Progenitor cell of endocrine pancreas (in vitro differentiated cells): ENCODE results near the gene USP22. TPM values are rescaled to one million over a fixed set of nuclear protein-coding genes. Genes with fewer than 3 reads are reported as not detected.
A peak's percentile ranks its signal among the peaks of the same experiment; 100 is the strongest.

Source experiments
- DNase-seq: peaks from one replicate; pipeline ENCODE4 v3.0.0; 2021; ENCODE audit warnings: low spot score; ENCODE audit not compliant: unreplicated experiment
- H3K27ac Mint-ChIP-seq: 2 replicates; pipeline ENCODE4 v1.8.0; 2021; ENCODE audit warnings: mild to moderate bottlenecking, moderate library complexity, mixed read lengths
- H3K27me3 Mint-ChIP-seq: 2 replicates; pipeline ENCODE4 v1.8.0; 2021; ENCODE audit warnings: mixed read lengths
- H3K36me3 Mint-ChIP-seq: 2 replicates; pipeline ENCODE4 v1.8.0; 2022; ENCODE audit warnings: mixed read lengths; ENCODE audit not compliant: insufficient read depth
- H3K4me1 Mint-ChIP-seq: 2 replicates; pipeline ENCODE4 v1.8.0; 2021; ENCODE audit warnings: low read depth, mixed read lengths
- H3K4me3 Mint-ChIP-seq: 2 replicates; pipeline ENCODE4 v1.8.0; 2021; ENCODE audit warnings: low read depth, mild to moderate bottlenecking, moderate library complexity, mixed read lengths
- H3K9me3 Mint-ChIP-seq: 2 replicates; pipeline ENCODE4 v1.8.0; 2021; ENCODE audit warnings: low read depth, mixed read lengths
- CTCF ChIP-seq: fragments of 200-600 bp; sonication (generic); IDR thresholded peaks from one replicate; pipeline ENCODE4 v1.5.0; 2021; ENCODE audit warnings: antibody characterized with exemption, mild to moderate bottlenecking; ENCODE audit not compliant: unreplicated experiment
- total RNA-seq: library from RNA; stranded (reverse); gene quantifications from 2 replicates; pipeline ENCODE4 v1.2.1, GENCODE V29; 2021

Gene USP22
- total RNA-seq, 1 donor from 2014 or later = 368 TPM

DNA sequence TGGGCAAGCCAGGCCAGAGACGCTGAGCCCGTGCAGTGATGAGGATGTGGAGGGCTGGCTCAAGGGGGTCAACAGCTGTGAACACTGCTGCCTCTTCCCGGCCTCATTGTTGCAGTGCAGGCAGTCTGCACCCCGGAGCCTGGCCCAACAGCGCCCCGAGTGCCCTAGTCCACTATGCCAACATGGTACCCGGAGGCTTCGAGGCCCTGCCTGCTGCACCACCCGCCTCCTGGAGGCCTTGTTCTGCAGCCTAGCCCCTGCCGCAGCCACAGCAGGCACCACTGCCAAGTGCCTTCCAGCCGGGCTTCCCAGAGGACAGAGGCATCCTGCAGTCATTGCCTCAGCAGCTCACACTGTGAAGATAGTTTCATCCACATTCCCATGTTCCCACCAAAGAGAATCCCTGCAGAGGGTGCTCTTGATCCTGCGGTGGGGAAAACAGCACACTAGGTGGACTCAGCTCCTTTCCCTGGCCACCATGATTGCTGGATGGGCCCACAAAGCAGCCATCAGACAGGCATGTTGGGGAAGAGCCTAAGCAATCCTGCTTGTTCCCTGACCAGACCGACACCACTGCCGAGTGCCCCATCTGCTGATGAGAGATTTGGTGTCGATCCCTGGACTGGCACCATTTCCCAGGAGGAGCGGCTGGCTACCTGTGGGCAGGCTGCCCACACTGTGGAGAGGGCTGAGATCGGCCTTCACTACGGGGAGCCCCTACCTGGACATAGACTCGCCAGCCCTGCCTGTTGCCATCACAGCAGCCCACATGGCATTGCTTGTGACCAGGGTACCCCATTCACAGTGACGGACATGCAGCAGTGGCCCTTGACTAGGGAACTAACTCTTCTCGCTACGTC is 44.9 kb downstream of the USP22 start:
- TF ChIP-seq CTCF = no peak
- peaks cover 12% of the 10 kb centered on the region for H3K36me3 Mint-ChIP-seq

DNA sequence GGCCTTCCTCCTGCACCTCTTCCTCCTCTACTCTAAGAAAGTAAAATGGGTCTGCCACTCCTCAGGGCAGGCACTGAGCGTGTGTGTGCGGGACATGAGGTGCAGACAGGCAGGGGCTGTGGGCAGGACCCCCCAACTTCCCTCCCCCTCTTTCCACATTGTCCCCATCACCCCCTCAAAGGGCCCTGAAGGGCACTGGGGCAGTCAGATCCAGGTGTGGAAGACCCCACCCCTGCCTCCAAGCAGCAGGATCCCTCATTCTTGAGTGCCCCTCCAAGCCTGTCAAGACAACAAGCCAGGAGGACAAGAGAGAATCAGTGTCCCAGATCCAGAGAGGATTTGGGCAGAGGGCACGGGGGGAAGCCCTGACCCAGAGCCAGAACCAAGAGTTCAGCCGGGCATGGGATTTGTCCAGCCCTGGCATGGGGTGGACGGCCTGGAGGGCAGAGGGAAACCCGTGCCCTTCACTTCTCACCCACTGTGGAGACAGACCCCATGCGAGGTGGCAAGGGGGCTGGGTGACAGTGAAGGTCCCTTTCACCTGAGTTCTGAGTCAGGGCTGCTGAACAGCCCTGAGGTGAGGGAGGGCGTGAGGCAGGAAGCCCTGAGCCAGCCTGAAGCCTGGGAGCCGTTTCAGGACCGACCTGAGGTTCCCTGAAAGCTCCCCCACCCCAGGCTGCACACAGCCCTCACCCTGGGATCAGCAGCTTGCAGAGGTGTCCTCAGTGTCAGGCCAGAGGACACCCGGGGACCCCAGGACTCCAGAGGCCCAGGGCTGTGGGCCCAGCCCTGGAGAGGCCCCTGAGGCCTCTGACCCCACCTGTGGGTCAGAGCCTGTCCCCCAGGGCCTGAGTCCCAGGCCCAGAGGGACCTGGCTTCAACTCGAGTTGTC is 45.8 kb downstream of the USP22 start:
- Mint-ChIP-seq H3K4me3 (no peak overlapping the region), H3K27me3 (no peaks in the 10 kb centered on the region), H3K9me3 (no peaks in the 10 kb centered on the region), H3K4me1 (peaks cover 8% of the 10 kb centered on the region), H3K36me3 (peaks cover 10% of the 10 kb centered on the region), H3K27ac (peak overlapping the region; percentile 69)
- TF ChIP-seq CTCF = no peak
- DNase-seq = no peak

More for the DNA sequence above, 44.9 kb downstream of the USP22 start:
- peaks cover 8% of the 10 kb centered on the region for H3K4me1 Mint-ChIP-seq
- H3K4me3 Mint-ChIP-seq = no peak overlapping the region
- DNase-seq = no peak
- H3K9me3 Mint-ChIP-seq = no peaks in the 10 kb centered on the region
- H3K27ac Mint-ChIP-seq = peak overlapping the region; percentile 81
- H3K27me3 Mint-ChIP-seq = no peaks in the 10 kb centered on the region

DNA sequence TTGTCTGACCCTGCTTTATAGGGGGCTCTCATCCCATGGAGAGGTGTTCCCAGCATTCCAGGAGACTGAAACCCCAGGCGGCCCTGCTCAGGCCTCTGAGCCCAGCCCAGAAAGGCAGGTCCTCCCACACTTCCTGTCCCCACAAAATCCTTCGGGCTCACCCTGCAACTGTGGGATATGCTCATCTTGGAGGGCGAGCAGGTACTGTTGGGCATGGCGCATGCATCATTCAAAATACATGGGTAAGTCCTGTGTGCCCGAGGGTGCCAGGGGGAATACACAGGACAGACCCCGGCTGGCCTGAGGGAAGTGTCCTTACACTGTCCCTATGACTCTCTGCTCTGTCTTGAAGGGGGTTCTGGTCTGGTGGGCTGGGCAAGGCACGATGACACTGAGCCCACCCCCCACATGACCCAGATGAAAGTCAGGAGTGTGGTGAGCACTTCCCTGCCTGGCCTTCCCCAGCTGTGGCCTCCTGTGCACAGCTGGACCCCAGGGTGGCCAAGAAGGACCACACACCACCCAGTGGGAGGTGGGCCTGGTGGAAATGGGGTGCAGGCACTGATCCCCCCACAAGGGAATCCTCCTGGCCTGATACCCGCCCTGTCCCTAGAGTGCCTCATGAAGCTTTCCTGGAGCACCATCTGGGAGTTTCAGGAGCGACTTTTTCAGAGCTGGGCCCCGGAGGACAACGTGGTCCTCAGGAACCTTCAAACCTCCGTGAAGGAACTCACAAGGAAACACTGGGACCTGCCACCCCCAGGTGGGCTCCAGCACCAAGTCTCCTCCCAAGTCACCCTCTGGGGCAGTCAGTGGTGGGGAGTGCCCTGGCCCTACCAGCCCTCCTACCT is 46.7 kb downstream of the USP22 start:
- Mint-ChIP-seq H3K4me1 (peaks cover 5% of the 10 kb centered on the region), H3K4me3 (no peak overlapping the region), H3K27ac (peak overlapping the region; percentile 69), H3K9me3 (no peaks in the 10 kb centered on the region), H3K27me3 (no peaks in the 10 kb centered on the region), H3K36me3 (peaks cover 5% of the 10 kb centered on the region)
- no peak for DNase-seq
- no peak for TF ChIP-seq CTCF

GRCh38 chr17:20995164-20995872 is 47.5 kb downstream of the USP22 start:
- Mint-ChIP-seq H3K27me3 (no peaks in the 10 kb centered on the region), H3K9me3 (no peaks in the 10 kb centered on the region), H3K4me1 (peaks cover 8% of the 10 kb centered on the region), H3K36me3 (peaks cover 5% of the 10 kb centered on the region), H3K27ac (no peak overlapping the region), H3K4me3 (no peak overlapping the region)
- TF ChIP-seq CTCF = no peak
- no peak for DNase-seq
